Suppressor macrophage (primary cell): ENCODE measurements around the gene MAP7.
A peak's percentile ranks its signal among the peaks of the same experiment; 100 is the strongest.
"Not testable (repeated sequence)": the region's sequence is repeated elsewhere in the genome, so short reads cannot be mapped to it uniquely, and the experiment has no call there.

Experiments
- DNase-seq, 4 experiments: peaks; one replicate each; pipeline ENCODE4 v3.0.0-alpha.2; 2020 to 2022

MAP7 gene

GRCh38 chr6:136333824-136334464 is 216.3 kb downstream of the MAP7 start:
- DNase-seq = no peak

- DNase-seq = no peak
Observed at GRCh38 chr6:136331461-136331860, 218.8 kb downstream of the MAP7 start.

GRCh38 chr6:136330634-136331033 is 219.6 kb downstream of the MAP7 start:
- no peak for DNase-seq

- DNase-seq = peak in 1 of 4 experiments; percentile 39
Observed at GRCh38 chr6:136326038-136326553, 224.1 kb downstream of the MAP7 start.

- peak; percentile 13 to 32 (median 20) for DNase-seq
Observed at GRCh38 chr6:136324686-136325380, 225.4 kb downstream of the MAP7 start.

- no peak for DNase-seq
Observed at GRCh38 chr6:136323431-136324112, 226.7 kb downstream of the MAP7 start.

GRCh38 chr6:136319732-136320131 is 230.5 kb downstream of the MAP7 start:
- no peak for DNase-seq

- no peak for DNase-seq
Observed at GRCh38 chr6:136318676-136319075, 231.5 kb downstream of the MAP7 start.

GRCh38 chr6:136317971-136318370 is 232.3 kb downstream of the MAP7 start:
- no peak for DNase-seq

- peak; percentile 71 to 80 (median 73) for DNase-seq
Observed at GRCh38 chr6:136317021-136317694, 233.1 kb downstream of the MAP7 start.

GRCh38 chr6:136315594-136315993 is 234.6 kb downstream of the MAP7 start:
- no peak for DNase-seq

GRCh38 chr6:136312975-136313374 is 237.2 kb downstream of the MAP7 start:
- peak in 1 of 4 experiments; percentile 7 for DNase-seq

- no peak for DNase-seq
Observed at GRCh38 chr6:136309729-136310311, 240.4 kb downstream of the MAP7 start.

GRCh38 chr6:136309171-136309570 is 241.1 kb downstream of the MAP7 start:
- no peak for DNase-seq

GRCh38 chr6:136308469-136308868 is 241.8 kb downstream of the MAP7 start:
- DNase-seq = not testable (repeated sequence)

GRCh38 chr6:136307351-136307750 is 242.9 kb downstream of the MAP7 start:
- no peak for DNase-seq

- DNase-seq = no peak
Observed at GRCh38 chr6:136306466-136306865, 243.8 kb downstream of the MAP7 start.

GRCh38 chr6:136304410-136304809 is 245.8 kb downstream of the MAP7 start:
- no peak for DNase-seq

- peak; percentile 58 to 78 (median 72) for DNase-seq
Observed at GRCh38 chr6:136303516-136303915, 246.7 kb downstream of the MAP7 start.

GRCh38 chr6:136294621-136295020 is 255.6 kb downstream of the MAP7 start:
- DNase-seq = no peak
